HepG2 (cell line): ENCODE data around the gene ST7L. TPM values are rescaled to one million over a fixed set of nuclear protein-coding genes. Genes with fewer than 3 reads are reported as not detected.

Experiments
- AGO1 ChIP-seq: fragments of 200-400 bp; formaldehyde crosslinking; IDR thresholded peaks from 2 replicates; pipeline ENCODE4 v1.6.1; 2017; ENCODE audit warnings: mild to moderate bottlenecking, low read depth, low read length, moderate library complexity; ENCODE audit not compliant: poor library complexity, severe bottlenecking
- ATF1 ChIP-seq: IDR thresholded peaks from 2 replicates; pipeline ENCODE4 v1.6.1; 2016; ENCODE audit warnings: mild to moderate bottlenecking, control low read depth
- FOXO1 ChIP-seq: sonication (generic); formaldehyde crosslinking; IDR thresholded peaks from 2 replicates; pipeline ENCODE4 v1.4.0; 2020; ENCODE audit warnings: missing genetic modification reagents
- HDAC2 ChIP-seq: sonication (generic); formaldehyde crosslinking; IDR thresholded peaks from 2 replicates; pipeline ENCODE4 v1.4.0; 2020; ENCODE audit warnings: missing genetic modification reagents
- HDAC6 ChIP-seq: fragments of 200-600 bp; sonication (generic); IDR thresholded peaks from 2 replicates; pipeline ENCODE4 v1.7.0; 2017; ENCODE audit warnings: mild to moderate bottlenecking, antibody characterized with exemption, low read length, low read depth
- IKZF4 ChIP-seq: sonication (generic); formaldehyde crosslinking; IDR thresholded peaks from 2 replicates; pipeline ENCODE4 v1.5.1; 2020; ENCODE audit warnings: borderline replicate concordance, mild to moderate bottlenecking, low read depth, missing genetic modification reagents; ENCODE audit errors: not compliant biosample characterization
- KDM1A ChIP-seq: IDR thresholded peaks from 2 replicates; pipeline ENCODE4 v1.6.1; 2016; ENCODE audit warnings: missing compliant biosample characterization
- KLF11 ChIP-seq: IDR thresholded peaks from 2 replicates; pipeline ENCODE4 v1.6.1; 2016; ENCODE audit warnings: missing compliant biosample characterization
- PAWR ChIP-seq: sonication (generic); formaldehyde crosslinking; IDR thresholded peaks from 2 replicates; pipeline ENCODE4 v1.4.0; 2020; ENCODE audit warnings: missing genetic modification reagents, mild to moderate bottlenecking, borderline replicate concordance
- SETDB1 ChIP-seq: sonication (generic); formaldehyde crosslinking; IDR thresholded peaks from 2 replicates; pipeline ENCODE4 v1.5.1; 2020; ENCODE audit warnings: missing genetic modification reagents, mild to moderate bottlenecking, borderline replicate concordance
- SMAD9 ChIP-seq: sonication (generic); formaldehyde crosslinking; IDR thresholded peaks from 2 replicates; pipeline ENCODE4 v1.5.1; 2020; ENCODE audit warnings: mild to moderate bottlenecking, missing genetic modification reagents
- SNRNP70 ChIP-seq: fragments of 200-400 bp; formaldehyde crosslinking; IDR thresholded peaks from 2 replicates; pipeline ENCODE4 v1.6.1; 2017; ENCODE audit warnings: mild to moderate bottlenecking, low read depth, low read length, moderate library complexity
- STAG1 ChIP-seq: sonication (generic); formaldehyde crosslinking; IDR thresholded peaks from 2 replicates; pipeline ENCODE4 v1.4.0; 2020; ENCODE audit warnings: missing genetic modification reagents
- ZBTB1 ChIP-seq: sonication (generic); formaldehyde crosslinking; IDR thresholded peaks from 2 replicates; pipeline ENCODE4 v1.4.0; 2020; ENCODE audit warnings: missing genetic modification reagents, borderline replicate concordance
- ZNF274 ChIP-seq: sonication (generic); formaldehyde crosslinking; IDR thresholded peaks from 2 replicates; pipeline ENCODE4 v1.5.1; 2020; ENCODE audit warnings: mild to moderate bottlenecking, missing genetic modification reagents
- ZNF446 ChIP-seq: sonication (generic); formaldehyde crosslinking; IDR thresholded peaks from 2 replicates; pipeline ENCODE4 v1.5.0; 2020; ENCODE audit warnings: mild to moderate bottlenecking, missing genetic modification reagents
- ZNF747 ChIP-seq: sonication (generic); formaldehyde crosslinking; IDR thresholded peaks from 2 replicates; pipeline ENCODE4 v1.8.1; 2023; ENCODE audit warnings: missing genetic modification reagents, mild to moderate bottlenecking, borderline replicate concordance
- ZNF883 ChIP-seq: sonication (generic); formaldehyde crosslinking; IDR thresholded peaks from 2 replicates; pipeline ENCODE4 v1.5.1; 2020; ENCODE audit warnings: mild to moderate bottlenecking, missing genetic modification reagents; ENCODE audit errors: not compliant biosample characterization
- polyA plus RNA-seq, 8 experiments: library from polyadenylated mRNA; depleted of rRNA in 3 of 8; stranded (reverse) in 7 of 8; unstranded in 1 of 8; fragments of >200 nt; fragmentation: Illumina TruSeq in 4 of 8; extraction: Trizol in 4 of 8; gene quantifications; 2 replicates each; pipeline versions ENCODE4 v1.2.1 to v1.2.3, GENCODE V29; 2011 to 2016; ENCODE audit warnings: low read depth in 4 of 8, missing spikeins in 1 of 8, mixed read lengths in 1 of 8; ENCODE audit not compliant: insufficient read depth in 1 of 8
- total RNA-seq, 5 experiments: library from RNA; depleted of rRNA; stranded (reverse); fragments of >200 nt; fragmentation: Illumina TruSeq; extraction: Trizol; gene quantifications; 2 replicates each; pipeline ENCODE4 v1.2.3, GENCODE V29; 2016; ENCODE audit warnings: low read depth in 1 of 5
- TF ChIP-seq, protein P1 (sequence below): sonication (generic); formaldehyde crosslinking; IDR thresholded peaks from 2 replicates; pipeline ENCODE4 v1.4.0; 2020; ENCODE audit warnings: mild to moderate bottlenecking, missing genetic modification reagents
- TF ChIP-seq, protein P2 (sequence below): sonication (generic); formaldehyde crosslinking; IDR thresholded peaks from 2 replicates; pipeline ENCODE4; 2020; ENCODE audit warnings: missing genetic modification reagents, mild to moderate bottlenecking, borderline replicate concordance
- TF ChIP-seq, protein P3 (sequence below): sonication (generic); formaldehyde crosslinking; IDR thresholded peaks from 2 replicates; pipeline ENCODE4 v1.9.0; 2021; ENCODE audit warnings: missing genetic modification reagents, mild to moderate bottlenecking, borderline replicate concordance
- TF ChIP-seq, protein P4 (sequence below): sonication (generic); formaldehyde crosslinking; IDR thresholded peaks from 2 replicates; pipeline ENCODE4 v1.4.0; 2020; ENCODE audit warnings: low read depth, mild to moderate bottlenecking, missing genetic modification reagents

ST7L gene
- total and polyA plus RNA-seq, 2 of the 13 experiments (the other 11 are each of a cell fraction or from before 2014, with no cell fraction given): 8.6 to 19.9 TPM

DNA sequence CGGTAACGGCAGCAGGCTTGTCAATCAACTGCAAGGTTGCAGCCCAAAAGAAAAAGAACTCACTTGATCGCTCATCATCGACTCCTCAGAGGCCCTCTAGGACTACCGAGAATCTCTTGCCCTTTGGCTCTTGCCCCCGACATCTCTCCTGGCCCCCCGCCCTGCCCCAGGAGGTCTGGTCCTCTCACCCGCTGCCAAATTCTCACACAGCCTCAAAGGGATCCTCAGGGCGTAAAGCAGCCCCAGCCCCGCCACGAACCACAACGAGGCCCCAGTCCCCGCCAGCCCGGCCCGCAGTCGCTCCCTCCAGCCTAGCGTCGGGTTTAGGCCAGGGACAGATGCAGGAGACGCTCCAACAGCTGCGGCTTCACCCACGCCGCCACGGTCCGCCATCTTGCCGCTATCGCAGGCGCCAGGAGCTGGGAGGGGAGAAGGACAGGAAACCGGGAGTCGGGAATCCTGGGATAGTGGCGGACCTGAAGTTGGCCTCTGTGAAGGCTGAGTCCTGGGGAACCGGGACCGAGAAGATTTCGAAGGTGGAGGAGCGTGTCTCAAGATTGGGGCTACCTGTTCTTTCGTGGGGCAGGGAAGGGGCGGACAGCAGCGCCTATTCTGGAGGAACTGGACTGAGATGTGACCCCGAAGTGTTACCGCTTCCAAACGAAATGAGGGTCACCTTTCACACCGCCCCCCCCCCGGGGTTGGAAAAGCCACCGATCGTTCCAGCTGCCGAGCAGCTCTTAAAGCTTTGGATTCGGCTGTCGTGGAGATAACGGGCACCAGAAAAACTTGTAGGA lies at the start of gene ST7L (continued):
- TF ChIP-seq, protein P1, sequence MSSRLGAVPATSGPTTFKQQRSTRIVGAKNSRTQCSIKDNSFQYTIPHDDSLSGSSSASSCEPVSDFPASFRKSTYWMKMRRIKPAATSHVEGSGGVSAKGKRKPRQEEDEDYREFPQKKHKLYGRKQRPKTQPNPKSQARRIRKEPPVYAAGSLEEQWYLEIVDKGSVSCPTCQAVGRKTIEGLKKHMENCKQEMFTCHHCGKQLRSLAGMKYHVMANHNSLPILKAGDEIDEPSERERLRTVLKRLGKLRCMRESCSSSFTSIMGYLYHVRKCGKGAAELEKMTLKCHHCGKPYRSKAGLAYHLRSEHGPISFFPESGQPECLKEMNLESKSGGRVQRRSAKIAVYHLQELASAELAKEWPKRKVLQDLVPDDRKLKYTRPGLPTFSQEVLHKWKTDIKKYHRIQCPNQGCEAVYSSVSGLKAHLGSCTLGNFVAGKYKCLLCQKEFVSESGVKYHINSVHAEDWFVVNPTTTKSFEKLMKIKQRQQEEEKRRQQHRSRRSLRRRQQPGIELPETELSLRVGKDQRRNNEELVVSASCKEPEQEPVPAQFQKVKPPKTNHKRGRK (CRISPR knock-in tag): no peak
- TF ChIP-seq ZNF446: no peak
- no peak for TF ChIP-seq KDM1A
- no peak for TF ChIP-seq ATF1 (CRISPR knock-in tag)
- TF ChIP-seq, protein P2, sequence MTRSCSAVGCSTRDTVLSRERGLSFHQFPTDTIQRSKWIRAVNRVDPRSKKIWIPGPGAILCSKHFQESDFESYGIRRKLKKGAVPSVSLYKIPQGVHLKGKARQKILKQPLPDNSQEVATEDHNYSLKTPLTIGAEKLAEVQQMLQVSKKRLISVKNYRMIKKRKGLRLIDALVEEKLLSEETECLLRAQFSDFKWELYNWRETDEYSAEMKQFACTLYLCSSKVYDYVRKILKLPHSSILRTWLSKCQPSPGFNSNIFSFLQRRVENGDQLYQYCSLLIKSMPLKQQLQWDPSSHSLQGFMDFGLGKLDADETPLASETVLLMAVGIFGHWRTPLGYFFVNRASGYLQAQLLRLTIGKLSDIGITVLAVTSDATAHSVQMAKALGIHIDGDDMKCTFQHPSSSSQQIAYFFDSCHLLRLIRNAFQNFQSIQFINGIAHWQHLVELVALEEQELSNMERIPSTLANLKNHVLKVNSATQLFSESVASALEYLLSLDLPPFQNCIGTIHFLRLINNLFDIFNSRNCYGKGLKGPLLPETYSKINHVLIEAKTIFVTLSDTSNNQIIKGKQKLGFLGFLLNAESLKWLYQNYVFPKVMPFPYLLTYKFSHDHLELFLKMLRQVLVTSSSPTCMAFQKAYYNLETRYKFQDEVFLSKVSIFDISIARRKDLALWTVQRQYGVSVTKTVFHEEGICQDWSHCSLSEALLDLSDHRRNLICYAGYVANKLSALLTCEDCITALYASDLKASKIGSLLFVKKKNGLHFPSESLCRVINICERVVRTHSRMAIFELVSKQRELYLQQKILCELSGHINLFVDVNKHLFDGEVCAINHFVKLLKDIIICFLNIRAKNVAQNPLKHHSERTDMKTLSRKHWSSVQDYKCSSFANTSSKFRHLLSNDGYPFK (CRISPR knock-in tag): peak; percentile 88; the same call in 1 of the 2 replicates
- TF ChIP-seq, protein P3, sequence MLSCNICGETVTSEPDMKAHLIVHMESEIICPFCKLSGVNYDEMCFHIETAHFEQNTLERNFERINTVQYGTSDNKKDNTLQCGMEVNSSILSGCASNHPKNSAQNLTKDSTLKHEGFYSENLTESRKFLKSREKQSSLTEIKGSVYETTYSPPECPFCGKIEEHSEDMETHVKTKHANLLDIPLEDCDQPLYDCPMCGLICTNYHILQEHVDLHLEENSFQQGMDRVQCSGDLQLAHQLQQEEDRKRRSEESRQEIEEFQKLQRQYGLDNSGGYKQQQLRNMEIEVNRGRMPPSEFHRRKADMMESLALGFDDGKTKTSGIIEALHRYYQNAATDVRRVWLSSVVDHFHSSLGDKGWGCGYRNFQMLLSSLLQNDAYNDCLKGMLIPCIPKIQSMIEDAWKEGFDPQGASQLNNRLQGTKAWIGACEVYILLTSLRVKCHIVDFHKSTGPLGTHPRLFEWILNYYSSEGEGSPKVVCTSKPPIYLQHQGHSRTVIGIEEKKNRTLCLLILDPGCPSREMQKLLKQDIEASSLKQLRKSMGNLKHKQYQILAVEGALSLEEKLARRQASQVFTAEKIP: no peak
- TF ChIP-seq ZBTB1 (CRISPR knock-in tag): no peak
- TF ChIP-seq HDAC2: peak; percentile 45; the same call in 1 of the 2 replicates
- TF ChIP-seq SETDB1 (CRISPR knock-in tag): no peak
- TF ChIP-seq STAG1 (CRISPR knock-in tag): no peak
- TF ChIP-seq HDAC6: no peak
- no peak for TF ChIP-seq SMAD9 (CRISPR knock-in tag)
- TF ChIP-seq ZNF883 (CRISPR knock-in tag): no peak
- TF ChIP-seq, protein P4, sequence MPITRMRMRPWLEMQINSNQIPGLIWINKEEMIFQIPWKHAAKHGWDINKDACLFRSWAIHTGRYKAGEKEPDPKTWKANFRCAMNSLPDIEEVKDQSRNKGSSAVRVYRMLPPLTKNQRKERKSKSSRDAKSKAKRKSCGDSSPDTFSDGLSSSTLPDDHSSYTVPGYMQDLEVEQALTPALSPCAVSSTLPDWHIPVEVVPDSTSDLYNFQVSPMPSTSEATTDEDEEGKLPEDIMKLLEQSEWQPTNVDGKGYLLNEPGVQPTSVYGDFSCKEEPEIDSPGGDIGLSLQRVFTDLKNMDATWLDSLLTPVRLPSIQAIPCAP (CRISPR knock-in tag): no peak
- TF ChIP-seq ZNF747 (CRISPR knock-in tag): no peak
- TF ChIP-seq FOXO1: no peak
- no peak for TF ChIP-seq IKZF4 (CRISPR knock-in tag)
- no peak; the same call in 1 of the 2 replicates for TF ChIP-seq PAWR (CRISPR knock-in tag)
- no peak for TF ChIP-seq SNRNP70
- TF ChIP-seq AGO1: no peak
- TF ChIP-seq KLF11 (CRISPR knock-in tag): peak; percentile 50; the same call in 1 of the 2 replicates
- TF ChIP-seq ZNF274: peak; percentile 46; the same call in 1 of the 2 replicates
